AG09319 (cell line): Measurements from ENCODE around the gene MCTP2.

Experiments
- DNase-seq: peaks from one replicate; pipeline ENCODE4 v3.0.0-alpha.2; 2010; ENCODE audit warnings: low read depth; ENCODE audit errors: extremely low read depth
- CTCF ChIP-seq: IDR thresholded peaks from 2 replicates; pipeline ENCODE4 v1.5.1; 2011; ENCODE audit warnings: low read depth, mild to moderate bottlenecking, inconsistent platforms, low read length, moderate library complexity

Gene MCTP2

GRCh38 chr15:94298364-94298763, 67.0 kb downstream of the MCTP2 start:
- no peak for DNase-seq
- no peak for TF ChIP-seq CTCF

- no peak for TF ChIP-seq CTCF
- no peak for DNase-seq
Observed at GRCh38 chr15:94300612-94301011, 69.3 kb downstream of the MCTP2 start.

GRCh38 chr15:94305133-94305532, 73.8 kb downstream of the MCTP2 start:
- no peak for DNase-seq
- no peak for TF ChIP-seq CTCF

GRCh38 chr15:94306700-94307650, 75.6 kb downstream of the MCTP2 start:
- no peak for DNase-seq
- no peak for TF ChIP-seq CTCF

GRCh38 chr15:94312946-94313345, 81.6 kb downstream of the MCTP2 start:
- TF ChIP-seq CTCF, result no peak
- DNase-seq, result no peak

GRCh38 chr15:94314639-94315038, 83.3 kb downstream of the MCTP2 start:
- DNase-seq, result no peak
- TF ChIP-seq CTCF, result no peak

GRCh38 chr15:94317211-94317610, 85.8 kb downstream of the MCTP2 start:
- DNase-seq, result no peak
- TF ChIP-seq CTCF, result no peak
